Stimulated activated CD8-positive, alpha-beta memory T cell treated with anti-CD3 and anti-CD28 coated beads, Interleukin-15, amount 100 ng/mL, for 48 hours (primary cell): Measurements from ENCODE around the gene VPS39.
"Not testable (repeated sequence)": the region's sequence is repeated elsewhere in the genome, so short reads cannot be mapped to it uniquely, and the experiment has no call there.

Experiments used
- DNase-seq, 2 donors: peaks; one replicate each; pipeline ENCODE4 v3.0.0-alpha.2; 2020; ENCODE audit warnings: low read depth in 2 of 2

The VPS39 gene, protein sequence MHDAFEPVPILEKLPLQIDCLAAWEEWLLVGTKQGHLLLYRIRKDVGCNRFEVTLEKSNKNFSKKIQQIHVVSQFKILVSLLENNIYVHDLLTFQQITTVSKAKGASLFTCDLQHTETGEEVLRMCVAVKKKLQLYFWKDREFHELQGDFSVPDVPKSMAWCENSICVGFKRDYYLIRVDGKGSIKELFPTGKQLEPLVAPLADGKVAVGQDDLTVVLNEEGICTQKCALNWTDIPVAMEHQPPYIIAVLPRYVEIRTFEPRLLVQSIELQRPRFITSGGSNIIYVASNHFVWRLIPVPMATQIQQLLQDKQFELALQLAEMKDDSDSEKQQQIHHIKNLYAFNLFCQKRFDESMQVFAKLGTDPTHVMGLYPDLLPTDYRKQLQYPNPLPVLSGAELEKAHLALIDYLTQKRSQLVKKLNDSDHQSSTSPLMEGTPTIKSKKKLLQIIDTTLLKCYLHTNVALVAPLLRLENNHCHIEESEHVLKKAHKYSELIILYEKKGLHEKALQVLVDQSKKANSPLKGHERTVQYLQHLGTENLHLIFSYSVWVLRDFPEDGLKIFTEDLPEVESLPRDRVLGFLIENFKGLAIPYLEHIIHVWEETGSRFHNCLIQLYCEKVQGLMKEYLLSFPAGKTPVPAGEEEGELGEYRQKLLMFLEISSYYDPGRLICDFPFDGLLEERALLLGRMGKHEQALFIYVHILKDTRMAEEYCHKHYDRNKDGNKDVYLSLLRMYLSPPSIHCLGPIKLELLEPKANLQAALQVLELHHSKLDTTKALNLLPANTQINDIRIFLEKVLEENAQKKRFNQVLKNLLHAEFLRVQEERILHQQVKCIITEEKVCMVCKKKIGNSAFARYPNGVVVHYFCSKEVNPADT

DNA sequence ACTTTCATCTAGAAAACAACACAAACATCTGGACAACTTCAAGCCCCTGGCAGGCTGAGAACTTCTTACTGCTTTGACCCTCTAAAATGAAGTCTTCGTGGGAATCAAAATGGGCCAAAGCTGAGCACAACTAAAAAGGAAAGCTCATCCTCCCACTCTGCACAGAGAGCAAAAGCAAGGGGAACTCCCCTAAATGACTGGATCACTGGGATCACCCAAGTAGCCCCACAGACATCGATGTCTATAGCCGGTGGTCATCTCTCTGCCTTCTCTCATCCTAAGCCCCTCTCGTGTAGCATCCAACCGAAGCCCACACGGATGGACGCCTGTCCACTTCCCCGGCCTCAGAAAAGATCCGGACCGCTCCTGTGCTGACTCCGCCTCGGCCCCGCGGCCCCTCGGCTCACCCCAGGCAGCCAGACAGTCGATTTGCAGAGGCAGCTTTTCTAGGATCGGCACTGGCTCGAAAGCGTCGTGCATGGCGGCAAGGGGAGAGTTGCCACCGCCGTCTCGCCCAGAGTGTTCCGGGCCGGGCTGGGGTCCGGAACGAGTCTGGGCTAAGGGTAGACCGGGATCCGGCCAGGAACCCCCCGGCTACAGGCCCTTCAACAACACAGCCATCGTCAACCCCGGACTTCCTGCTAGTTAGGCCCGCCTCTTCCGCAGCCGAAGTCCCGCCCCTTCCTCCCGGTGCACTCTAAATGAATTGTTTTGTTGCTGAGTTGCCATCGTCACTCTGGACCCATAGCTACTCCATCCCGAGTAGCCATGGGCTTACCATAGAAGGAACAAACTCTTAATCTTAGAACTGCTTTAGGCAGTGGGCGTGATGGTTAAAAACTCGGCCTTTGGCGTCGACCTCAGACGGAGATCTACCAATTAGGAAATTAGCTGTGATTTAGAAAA, at the start of gene VPS39:
Gene VPS39 (minus strand): TSS at position 631 of the 906 bp plus-strand sequence. CDS start 151 bp downstream, at position 480.
- DNase-seq, result peak; percentile 75

DNA sequence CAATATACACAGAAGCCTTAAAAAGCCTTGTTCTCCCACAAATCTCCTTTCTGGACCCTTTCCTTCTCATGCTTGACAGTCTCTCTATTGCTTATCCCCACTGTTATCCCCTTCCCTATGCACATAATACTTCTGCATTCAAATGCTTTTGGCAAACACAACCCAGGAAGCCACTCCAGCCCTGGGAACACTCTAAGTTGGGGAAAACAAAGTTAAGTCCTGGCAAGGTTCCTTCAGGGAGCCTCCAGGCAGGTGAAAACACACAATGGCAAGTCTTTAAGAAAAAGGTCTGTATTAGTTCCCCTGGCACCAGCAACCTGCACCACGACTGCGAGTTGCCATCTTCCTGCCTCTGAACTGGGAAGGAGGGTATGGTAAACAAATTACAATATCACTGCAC, 45.2 kb upstream of the VPS39 start:
- DNase-seq, result no peak

DNA sequence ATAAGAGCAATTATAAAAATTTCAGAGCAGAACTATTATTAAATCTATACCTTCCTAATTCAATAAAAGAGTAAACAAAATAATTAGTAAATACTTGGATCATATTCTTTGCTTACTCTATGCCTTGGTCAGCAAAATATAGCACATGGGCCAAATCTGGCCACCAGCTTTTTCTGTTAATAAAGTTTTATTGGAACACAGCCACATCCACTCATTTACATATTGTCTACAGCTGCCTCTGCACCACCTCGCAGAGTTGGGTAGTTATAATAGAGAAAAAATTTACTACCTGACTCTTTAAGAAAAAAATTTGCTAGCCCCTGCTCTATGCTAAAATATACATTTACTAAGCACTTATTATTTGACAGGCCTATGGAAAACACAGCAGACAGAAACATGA, 32.7 kb upstream of the VPS39 start:
- DNase-seq, result no peak

DNA sequence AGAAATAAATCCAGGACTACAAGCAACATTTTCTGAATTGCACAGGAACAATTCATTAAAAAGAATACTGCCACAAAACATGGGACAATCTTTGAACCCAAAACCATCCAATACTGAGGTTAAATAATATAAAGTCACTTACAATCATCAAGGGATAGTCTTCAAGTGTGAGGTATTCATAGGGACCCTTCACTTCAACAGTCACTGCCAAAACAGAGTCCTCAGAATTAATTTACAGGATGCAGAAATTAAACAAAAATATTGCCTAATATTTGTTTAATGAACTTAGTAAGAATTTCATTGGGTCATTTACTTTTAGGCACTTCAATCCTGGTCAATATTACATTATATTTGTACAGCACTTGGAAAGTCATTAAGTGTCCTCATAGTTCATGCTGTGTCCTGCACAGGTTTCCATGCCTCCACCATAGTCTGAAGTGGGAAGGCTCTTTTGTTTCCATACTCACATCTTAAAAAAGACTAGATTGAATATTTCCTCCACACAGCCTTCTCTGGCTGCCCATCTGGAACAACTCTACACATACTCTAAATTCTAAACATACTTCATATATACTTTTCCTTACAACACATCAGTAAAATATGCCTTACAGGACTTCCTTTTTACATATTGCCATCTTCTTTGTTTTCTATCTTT, 31.6 kb upstream of the VPS39 start:
- no peak for DNase-seq

DNA sequence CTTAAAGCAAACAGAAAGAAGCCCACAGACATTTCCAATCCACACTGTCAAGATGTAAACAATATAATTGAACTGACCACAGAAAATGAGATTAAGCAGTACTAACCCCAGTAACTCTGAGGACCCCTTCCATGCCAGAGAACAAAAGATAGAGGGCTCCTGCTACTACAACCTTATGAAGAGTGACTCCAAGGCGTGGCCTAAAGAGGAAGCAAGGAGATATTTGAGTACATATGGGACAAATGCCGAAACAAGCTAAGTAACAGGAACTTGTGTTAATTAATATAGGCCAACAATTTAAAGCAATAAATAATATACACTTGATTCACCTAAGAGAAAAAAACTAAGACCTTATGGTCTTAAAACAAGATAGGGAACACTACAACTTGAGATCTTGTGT, 25.0 kb upstream of the VPS39 start:
- no peak for DNase-seq

DNA sequence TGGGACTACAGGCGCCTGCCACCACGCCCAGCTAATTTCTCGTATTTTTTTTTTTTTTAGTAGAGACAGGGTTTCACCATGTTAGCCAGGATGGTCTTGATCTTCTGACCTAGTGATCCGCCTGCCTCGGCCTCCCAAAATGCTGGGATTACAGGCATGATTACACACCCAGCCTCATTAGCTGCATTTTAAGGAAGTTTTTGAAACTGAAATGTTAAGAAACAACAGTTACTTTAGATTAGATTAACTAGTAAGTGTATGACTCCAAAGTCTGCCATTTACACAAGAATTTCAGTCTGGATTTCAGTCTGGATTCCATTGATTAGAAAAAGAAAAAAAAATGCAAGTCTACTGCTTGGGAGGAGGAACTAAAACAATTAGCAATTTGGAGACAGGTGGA, 24.5 kb upstream of the VPS39 start:
- no peak for DNase-seq

DNA sequence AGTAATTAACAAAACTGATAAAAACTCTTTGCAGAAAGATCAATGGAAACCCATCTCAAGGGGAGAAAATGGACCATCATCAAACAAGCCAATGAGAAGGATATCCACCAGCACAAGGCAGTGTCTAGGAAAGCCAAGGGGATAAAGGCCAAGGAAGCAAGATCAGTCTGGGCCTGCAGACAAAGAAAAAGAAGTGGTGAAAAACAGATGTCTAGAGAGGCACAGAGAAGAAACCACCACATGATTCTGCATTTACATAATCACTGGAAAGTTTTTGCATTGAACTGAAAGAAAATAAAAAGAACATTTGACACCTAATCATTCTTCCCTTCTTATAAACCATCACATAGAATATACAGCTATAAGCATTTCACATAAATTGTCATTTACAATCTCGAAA, 23.0 kb upstream of the VPS39 start:
- no peak for DNase-seq

DNA sequence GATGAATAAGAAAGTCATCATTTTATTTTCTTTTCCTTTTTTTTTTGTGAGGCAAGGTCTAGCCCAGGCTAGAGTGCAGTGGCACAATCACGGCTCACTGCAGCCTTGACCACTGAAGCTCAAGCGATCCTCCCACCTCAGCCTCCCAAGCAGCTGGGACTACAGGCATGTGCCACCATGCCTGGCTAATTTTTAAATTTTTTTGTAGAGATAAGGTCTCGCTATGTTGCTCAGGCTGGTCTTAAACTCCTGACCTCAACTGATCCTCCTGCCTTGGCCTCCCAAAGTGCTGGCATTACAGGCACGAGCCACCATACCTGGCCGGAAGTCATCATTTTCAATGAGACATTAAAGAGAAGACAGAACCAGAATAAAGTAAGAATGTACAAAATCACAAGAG, 20.9 kb upstream of the VPS39 start:
- not testable (repeated sequence) for DNase-seq

DNA sequence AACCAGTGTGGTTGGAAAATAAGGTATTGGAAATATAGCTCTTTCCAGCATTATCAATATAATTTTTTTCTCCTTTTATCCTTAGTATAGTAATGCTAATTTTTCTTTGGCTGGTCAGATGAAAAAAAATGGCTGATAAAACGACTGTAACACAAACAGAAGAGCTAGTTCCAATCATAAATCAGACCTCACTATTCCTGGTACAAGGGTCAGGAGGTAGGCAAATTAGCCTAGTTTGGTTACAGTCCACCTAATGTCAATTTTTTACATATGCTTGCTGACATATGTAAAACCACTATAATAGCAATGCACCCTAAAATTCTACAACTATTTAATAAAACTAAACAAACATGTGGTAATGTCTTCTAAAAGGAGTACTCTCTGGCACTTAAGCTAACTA, 19.9 kb upstream of the VPS39 start:
- DNase-seq, result no peak

DNA sequence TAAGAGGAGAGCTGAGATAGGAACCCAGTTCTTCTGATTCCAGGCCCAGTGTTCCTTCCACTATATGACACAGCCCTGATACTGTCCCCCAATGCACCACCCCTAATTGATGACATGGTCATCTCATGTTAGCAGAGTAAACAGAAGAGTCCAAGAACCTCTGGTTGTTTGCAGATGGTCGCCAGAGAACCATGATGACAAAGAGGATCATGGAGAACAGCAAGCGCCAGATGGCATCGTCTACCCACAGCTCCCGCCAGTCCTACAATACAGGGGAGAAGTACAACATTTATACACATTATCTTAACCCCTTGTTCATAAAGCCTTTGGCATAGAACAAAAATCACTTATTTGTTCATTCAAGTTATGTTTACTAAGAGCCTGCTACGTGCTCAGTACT, 18.5 kb upstream of the VPS39 start:
- no peak for DNase-seq

DNA sequence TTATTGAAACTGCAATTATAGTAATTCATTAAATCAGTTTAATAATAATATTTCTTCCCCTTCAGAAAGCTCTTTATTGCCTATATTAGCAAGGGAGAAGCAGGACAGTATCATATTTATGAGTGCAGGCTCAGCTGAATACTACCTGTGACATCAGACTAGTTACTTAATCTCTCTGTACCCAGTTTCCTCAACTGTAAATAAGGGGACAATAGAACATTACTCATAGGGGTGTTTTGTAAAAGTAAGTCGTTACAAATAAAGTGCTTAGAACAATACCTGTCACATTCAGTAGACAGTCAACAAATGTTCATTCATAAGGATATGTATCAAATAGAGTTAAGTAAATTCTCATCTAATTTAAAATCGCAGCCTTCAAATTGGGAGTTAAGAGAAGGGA, 12.1 kb upstream of the VPS39 start:
- DNase-seq, result no peak

DNA sequence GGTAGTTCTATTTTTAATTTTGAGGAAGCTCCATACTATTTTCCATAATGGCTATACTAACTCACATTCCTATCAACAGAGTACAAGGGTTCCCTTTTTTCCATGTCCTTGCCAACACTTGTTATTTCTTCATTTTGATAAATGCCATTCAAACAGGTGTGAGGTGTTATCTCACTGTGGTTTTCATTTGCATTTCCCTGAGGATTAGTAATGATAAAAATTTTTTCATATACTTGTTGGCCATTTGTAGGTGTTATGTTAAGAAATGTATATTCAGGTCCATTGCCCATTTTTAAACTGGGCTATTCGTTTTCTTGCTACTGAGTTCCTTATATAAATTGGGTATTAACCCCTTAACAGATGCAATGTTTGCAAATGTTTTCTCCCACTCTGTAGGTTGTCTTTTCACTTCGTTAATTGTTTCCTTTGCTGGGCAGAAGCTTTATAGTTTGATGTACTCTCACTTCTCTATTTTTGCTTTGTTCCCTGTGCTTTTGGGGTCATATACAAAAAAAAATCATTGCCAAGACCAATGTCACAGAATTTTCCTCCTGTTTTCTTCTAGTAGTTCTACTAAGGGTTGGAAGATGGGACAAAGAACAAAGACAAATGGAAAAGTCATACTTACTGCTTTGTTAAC, 11.0 kb upstream of the VPS39 start:
- DNase-seq, result no peak

DNA sequence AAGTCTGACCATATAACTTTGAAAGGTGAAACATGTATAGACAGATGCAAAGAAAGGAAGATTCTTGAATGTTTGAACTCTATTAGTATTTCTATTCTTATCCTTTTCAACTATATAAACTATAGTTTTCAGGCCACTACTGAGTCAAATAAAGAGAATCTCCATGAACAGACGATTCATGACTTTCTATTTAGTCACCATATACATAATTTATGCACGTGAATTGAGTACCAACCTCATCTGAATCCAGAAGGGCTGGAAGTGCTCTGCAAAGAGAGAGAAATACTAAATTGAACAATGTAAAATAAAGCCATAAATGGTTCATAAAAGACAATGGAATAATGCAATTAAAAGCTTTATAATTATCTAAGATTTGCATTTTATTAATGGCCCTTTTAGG, 9.5 kb upstream of the VPS39 start:
- DNase-seq, result no peak

DNA sequence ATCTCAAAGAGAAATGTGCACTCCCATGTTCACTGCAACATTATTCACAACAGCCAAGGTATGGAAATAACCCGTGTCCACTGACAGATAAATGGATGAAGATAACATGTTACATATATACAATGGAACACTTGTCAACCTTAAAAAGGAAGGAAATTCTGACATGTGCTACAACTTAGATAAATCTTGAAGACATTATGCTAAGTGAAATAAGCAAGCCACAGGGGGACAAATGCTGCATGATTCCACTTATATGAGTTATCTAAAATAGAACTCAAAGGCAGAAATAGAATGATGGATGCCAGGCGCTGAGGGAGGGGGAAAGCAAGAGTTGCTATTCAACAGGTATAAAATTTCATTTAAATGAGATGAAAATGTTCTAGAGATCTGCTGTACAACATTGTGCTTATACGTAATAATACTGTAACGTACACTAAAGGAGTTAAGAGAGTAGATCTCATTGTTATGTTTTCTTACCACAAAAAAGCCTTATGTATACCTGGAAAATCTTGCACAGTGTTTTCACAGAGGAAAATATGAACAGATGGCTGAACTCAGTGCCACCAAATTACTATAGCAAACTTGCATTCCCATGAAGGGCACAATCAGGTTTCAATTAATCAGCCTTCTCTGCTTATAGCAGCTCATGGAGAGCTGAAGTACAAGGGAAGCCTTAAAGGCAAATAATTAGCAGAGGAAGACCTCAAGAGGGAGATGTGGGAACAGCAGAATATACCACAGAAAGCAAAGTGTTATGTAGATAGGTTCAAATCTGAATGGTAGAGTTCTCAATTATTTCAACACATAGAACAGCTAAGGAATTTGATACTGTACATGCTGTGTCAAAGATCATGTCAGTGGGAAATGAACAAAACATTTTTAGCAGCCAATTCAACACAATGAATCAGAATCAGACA, 8.1 kb upstream of the VPS39 start:
- DNase-seq, result no peak

DNA sequence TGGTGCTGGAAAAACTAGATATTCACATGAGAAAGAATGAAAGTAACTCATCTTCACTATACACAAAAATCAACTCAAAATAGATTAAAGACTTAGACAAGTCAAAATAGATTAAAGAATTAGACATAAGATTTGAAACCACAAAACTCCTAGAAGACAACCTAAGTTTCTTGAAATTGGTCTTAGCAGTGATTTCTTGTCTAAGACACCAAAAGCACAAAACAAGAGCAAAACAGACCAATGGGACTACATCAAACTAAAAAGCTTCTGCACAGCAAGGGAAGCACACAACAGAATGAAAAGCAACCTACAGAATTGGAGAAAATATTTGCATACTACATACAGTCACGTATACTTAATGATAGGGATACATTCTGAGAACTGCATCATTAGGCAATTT, 6.5 kb upstream of the VPS39 start:
- DNase-seq, result no peak

DNA sequence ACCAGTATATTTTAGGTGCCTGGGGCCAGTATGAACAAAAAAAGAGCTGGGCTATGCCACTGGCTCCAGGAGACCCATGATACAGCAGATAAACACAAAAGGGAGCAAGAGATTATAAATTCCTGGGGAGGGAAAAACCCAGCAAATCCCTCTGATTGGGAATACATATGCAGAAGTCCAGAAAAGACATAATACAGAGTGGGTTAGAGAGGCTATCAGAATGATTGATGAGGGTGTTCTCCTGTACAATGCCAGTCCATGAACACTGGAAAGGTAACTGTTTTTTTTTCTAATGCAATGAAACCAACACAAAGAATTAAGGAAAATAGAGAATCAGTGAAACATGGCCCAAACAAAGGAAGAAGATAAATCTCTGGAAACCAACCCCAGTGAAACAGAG, 5.4 kb upstream of the VPS39 start:
- no peak for DNase-seq

DNA sequence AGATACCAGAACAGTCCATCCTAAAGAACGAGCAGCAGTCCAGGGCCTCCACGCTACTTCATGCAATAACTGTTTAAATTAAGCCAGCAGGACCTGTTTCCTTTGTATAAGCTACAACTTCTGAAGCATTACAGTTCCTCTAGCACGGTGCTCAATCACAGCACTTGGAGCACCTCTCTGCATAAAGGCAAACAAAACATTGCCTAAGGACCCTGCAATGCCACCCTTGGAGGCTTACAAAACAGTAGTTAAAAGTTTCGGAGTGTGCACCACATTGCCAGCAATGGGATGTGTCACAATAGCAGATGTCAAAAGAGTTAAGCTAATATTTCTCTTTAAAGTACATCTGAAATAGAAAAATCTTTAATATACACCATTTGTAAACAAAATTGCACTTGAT, 2.6 kb upstream of the VPS39 start:
- DNase-seq, result no peak

DNA sequence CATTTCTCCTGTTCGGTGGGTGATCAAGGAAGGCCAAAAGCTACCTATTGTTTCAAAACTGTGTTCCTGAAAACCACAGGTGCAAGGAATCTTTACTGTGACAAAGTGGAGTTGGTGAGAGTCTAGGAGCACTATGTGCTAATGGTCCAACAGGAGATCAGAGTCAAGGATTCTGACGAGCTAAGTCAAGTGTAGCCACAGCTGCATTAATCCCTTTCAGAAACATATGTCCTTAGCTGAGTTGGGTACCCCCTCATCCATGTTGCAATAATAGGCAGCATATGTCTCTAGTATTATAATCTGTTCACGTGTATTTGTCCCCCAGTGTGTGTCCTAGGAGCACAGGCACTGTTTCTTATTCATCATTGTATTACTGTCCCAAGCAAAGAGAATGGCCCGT, 1.7 kb downstream of the VPS39 start:
- no peak for DNase-seq

DNA sequence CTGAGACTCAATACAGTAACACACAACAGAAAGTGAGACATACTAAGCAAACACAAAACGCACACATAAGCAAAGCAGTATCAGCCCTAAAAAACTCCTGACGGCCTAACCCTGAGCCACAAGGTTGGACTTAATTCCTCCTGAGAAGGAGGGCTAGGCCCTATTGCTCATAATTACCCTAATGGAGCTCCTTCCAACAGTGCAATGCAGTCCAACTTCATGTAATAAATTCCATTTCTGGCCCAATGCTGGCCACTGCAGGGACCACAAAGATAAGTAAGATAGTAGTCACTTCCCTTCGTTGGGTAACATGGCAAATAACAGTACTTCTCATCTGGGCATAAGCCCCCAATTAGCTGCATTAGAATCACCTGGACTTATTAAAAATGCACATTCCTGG, 4.2 kb downstream of the VPS39 start:
- DNase-seq, result no peak

DNA sequence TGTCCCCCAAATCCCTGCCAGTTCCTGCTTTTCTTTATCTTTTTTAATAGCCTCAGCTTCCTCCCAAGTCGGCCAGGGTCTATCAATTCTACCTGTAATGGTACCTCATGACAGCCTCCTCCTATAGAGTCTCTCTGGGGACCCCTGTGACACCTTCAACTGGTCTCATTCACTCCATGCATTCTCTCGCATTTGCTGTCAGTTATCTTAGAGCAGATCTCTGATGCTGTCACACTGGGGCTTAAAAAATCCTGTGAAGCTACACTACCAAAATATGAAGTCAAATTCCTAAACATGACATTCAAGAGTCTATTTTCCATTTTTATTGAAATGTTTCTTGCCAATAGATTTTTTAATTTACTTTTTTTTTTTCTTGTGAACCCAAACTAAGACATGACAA, 5.5 kb downstream of the VPS39 start:
- no peak for DNase-seq
